Measurements from ENCODE around the gene SCD. TPM values are rescaled to one million over a fixed set of nuclear protein-coding genes. Genes with fewer than 3 reads are reported as not detected.
A peak's percentile ranks its signal among the peaks of the same experiment; 100 is the strongest.

The SCD gene
- total RNA-seq, 1 experiment from 2014 or later, result 652 TPM

- H3K36me3 ChIP-seq (ENCODE audit: control insufficient read depth in 1 of 2, insufficient read depth in 2 of 2, low read length in 2 of 2), result no peaks in the 10 kb centered on the region
- intact Hi-C loops (cut with micrococcal nuclease), result no loop called here
- no peak for ATAC-seq
- H3K4me2 ChIP-seq (ENCODE audit: low read length), result no peak overlapping the region
- no peak overlapping the region for H2AFZ ChIP-seq (ENCODE audit: low read depth, low read length, poor library complexity, severe bottlenecking)
- H4K20me1 ChIP-seq (ENCODE audit: insufficient read depth), result no peaks in the 10 kb centered on the region
- no peaks in the 10 kb centered on the region for H3K9me2 ChIP-seq (ENCODE audit: insufficient read depth)
- no peaks in the 10 kb centered on the region for H3K9me3 ChIP-seq (ENCODE audit: control insufficient read depth in 1 of 2, insufficient read depth in 1 of 2, low read depth in 1 of 2, low read length in 2 of 2)
- BruUV-seq (replicated peaks), result no TSS peak
- no peaks in the 10 kb centered on the region for H3K4me1 ChIP-seq (ENCODE audit: control insufficient read depth in 1 of 2, insufficient read depth in 2 of 2, low read length in 2 of 2)
- H3K79me2 ChIP-seq (ENCODE audit: insufficient read depth, low read length), result no peaks in the 10 kb centered on the region
- no peak overlapping the region for H3K4me3 ChIP-seq (replicated peaks in 1 of 2; ENCODE audit: low read depth in 1 of 2, low read length in 2 of 2)
- ChIA-PET CTCF (no interaction called here), POLR2A (no interaction called here), RAD21 (ENCODE audit: low non-redundant PET in 1 of 2, low total read pairs in 2 of 2, uncharacterized antibody in 2 of 2, unreplicated experiment in 2 of 2) (no interaction called here)
- no peak for DNase-seq (ENCODE audit: low read depth, low spot score)
- H3K9ac ChIP-seq (ENCODE audit: low read length), result no peak overlapping the region
- TF ChIP-seq ATF3 (IDR thresholded peaks at IDR 0.05) (no peak), ELF1 (IDR thresholded peaks at IDR 0.05; ENCODE audit: borderline replicate concordance, low read depth) (no peak), SP1 (IDR thresholded peaks at IDR 0.05; ENCODE audit: low read depth) (no peak), JUND (IDR thresholded peaks at IDR 0.05) (no peak), FOSL1 (IDR thresholded peaks at IDR 0.05; ENCODE audit: low read depth) (no peak), SRF (IDR thresholded peaks at IDR 0.05; ENCODE audit: low read depth) (no peak), EZH2phosphoT487 (IDR thresholded peaks at IDR 0.05; ENCODE audit: borderline replicate concordance) (no peak), RAD21 (IDR thresholded peaks at IDR 0.05; ENCODE audit: low read depth) (no peak), YY1 (IDR thresholded peaks at IDR 0.05; ENCODE audit: extremely low read depth, insufficient replicate concordance, low read depth, low read length) (no peak)
- H3K27ac ChIP-seq (ENCODE audit: low read depth, low read length), result no peak overlapping the region
- H3K27me3 ChIP-seq (ENCODE audit: insufficient read depth, low read length), result peaks cover 31% of the 10 kb centered on the region
These were observed 28.8 kb upstream of the SCD start for GRCh38 chr10:100318207-100318606.

- no peaks in the 10 kb centered on the region for H4K20me1 ChIP-seq (ENCODE audit: insufficient read depth)
- intact Hi-C loops (cut with micrococcal nuclease), result no loop called here
- H3K4me3 ChIP-seq (replicated peaks in 1 of 2; ENCODE audit: low read depth in 1 of 2, low read length in 2 of 2), result no peak overlapping the region
- TF ChIP-seq ZBTB33 (IDR thresholded peaks at IDR 0.05; ENCODE audit: extremely low read depth, insufficient replicate concordance, low read length) (no peak), CEBPB (IDR thresholded peaks at IDR 0.05; ENCODE audit: low read depth) (0 out of 2 replicates have a peak, but pooled peaks have one; percentile 14), YY1 (IDR thresholded peaks at IDR 0.05; ENCODE audit: extremely low read depth, insufficient replicate concordance, low read depth, low read length) (no peak), MAX (IDR thresholded peaks at IDR 0.05) (no peak), ZFX (IDR thresholded peaks at IDR 0.05) (no peak)
- no peak overlapping the region for H3K4me2 ChIP-seq (ENCODE audit: low read length)
- no TSS peak for BruUV-seq (replicated peaks)
- no peak overlapping the region for H3K27ac ChIP-seq (ENCODE audit: low read depth, low read length)
- RAD21 ChIA-PET (ENCODE audit: low non-redundant PET in 1 of 2, low total read pairs in 2 of 2, uncharacterized antibody in 2 of 2, unreplicated experiment in 2 of 2), result no interaction called here
- no peaks in the 10 kb centered on the region for H3K4me1 ChIP-seq (ENCODE audit: control insufficient read depth in 1 of 2, insufficient read depth in 2 of 2, low read length in 2 of 2)
- DNase-seq (ENCODE audit: low read depth, low spot score), result no peak
- CTCF ChIA-PET, result no interaction called here
- no peak overlapping the region for H2AFZ ChIP-seq (ENCODE audit: low read depth, low read length, poor library complexity, severe bottlenecking)
- ATAC-seq, result no peak
- POLR2A ChIA-PET, result no interaction called here
- H3K36me3 ChIP-seq (ENCODE audit: control insufficient read depth in 1 of 2, insufficient read depth in 2 of 2, low read length in 2 of 2), result no peaks in the 10 kb centered on the region
- H3K27me3 ChIP-seq (ENCODE audit: insufficient read depth, low read length), result peaks cover 25% of the 10 kb centered on the region; the same call in 1 of the 2 replicates
- no peak overlapping the region for H3K9ac ChIP-seq (ENCODE audit: low read length)
- H3K9me2 ChIP-seq (ENCODE audit: insufficient read depth), result no peaks in the 10 kb centered on the region
- no peaks in the 10 kb centered on the region for H3K79me2 ChIP-seq (ENCODE audit: insufficient read depth, low read length)
- no peaks in the 10 kb centered on the region for H3K9me3 ChIP-seq (ENCODE audit: control insufficient read depth in 1 of 2, insufficient read depth in 1 of 2, low read depth in 1 of 2, low read length in 2 of 2)
These were observed 27.2 kb upstream of the SCD start for GRCh38 chr10:100319707-100320402.
